PC-9 (cell line): ENCODE measurements around the gene NAA15. TPM values are rescaled to one million over a fixed set of nuclear protein-coding genes. Genes with fewer than 3 reads are reported as not detected.
"Not testable (repeated sequence)": the region's sequence is repeated elsewhere in the genome, so short reads cannot be mapped to it uniquely, and the experiment has no call there.

ENCODE experiments used
- BruUV-seq: library from RNA; stranded (reverse); fragments of 400-500 nt; replicated peaks from 2 replicates; lab custom pipeline; 2021; lab: Mats Ljungman, UMichigan
- CTCF ChIA-PET: fragments of 300-600 bp; sonication (Branson Sonifier 250); formaldehyde crosslinking; loops from one replicate; lab custom pipeline; 2022; ENCODE audit warnings: antibody characterized with exemption; lab: Charles Lee
- POLR2A ChIA-PET: fragments of 300-600 bp; sonication (Branson Sonifier 250); formaldehyde crosslinking; loops from one replicate; lab custom pipeline; 2022; ENCODE audit warnings: antibody characterized with exemption; ENCODE audit not compliant: unreplicated experiment; lab: Charles Lee
- DNase-seq, 2 experiments: peaks; one replicate each; pipeline versions ENCODE4 v3.0.0 to v3.0.0-alpha.2; 2015 to 2022; ENCODE audit warnings: mixed read lengths in 1 of 2
- H2AFZ ChIP-seq: fragments of 200-600 bp; sonication (generic); 2 replicates; pipeline ENCODE4 v1.8.1; 2017; ENCODE audit warnings: antibody characterized with exemption
- H3F3A ChIP-seq: fragments of 200-600 bp; sonication (generic); 2 replicates; pipeline ENCODE4 v1.8.1; 2017; ENCODE audit warnings: antibody characterized with exemption, mild to moderate bottlenecking, low read depth; ENCODE audit not compliant: insufficient read depth
- H3K27ac ChIP-seq: fragments of 200-600 bp; sonication (generic); 2 replicates; pipeline ENCODE4 v1.6.1; 2016; ENCODE audit warnings: mixed run types
- H3K27me3 ChIP-seq: fragments of 200-600 bp; sonication (generic); 2 replicates; pipeline ENCODE4 v1.6.1; 2016; ENCODE audit warnings: low read depth, mixed run types; ENCODE audit not compliant: insufficient read depth
- H3K36me3 ChIP-seq: fragments of 200-600 bp; sonication (generic); 2 replicates; pipeline ENCODE4 v1.6.1; 2016; ENCODE audit warnings: low read depth, mixed run types
- H3K4me1 ChIP-seq: fragments of 200-600 bp; sonication (generic); replicated peaks from 2 replicates; pipeline ENCODE4 v1.6.1; 2016; ENCODE audit warnings: mixed run types; ENCODE audit not compliant: insufficient read depth
- H3K4me2 ChIP-seq: fragments of 200-600 bp; sonication (generic); 2 replicates; pipeline ENCODE4 v1.6.1; 2017; ENCODE audit warnings: mixed run types
- H3K4me3 ChIP-seq: fragments of 200-600 bp; sonication (generic); 2 replicates; pipeline ENCODE4 v1.6.1; 2016; ENCODE audit warnings: mixed run types
- H3K79me2 ChIP-seq: fragments of 200-600 bp; sonication (generic); 2 replicates; pipeline ENCODE4 v1.6.1; 2017; ENCODE audit warnings: low read depth, mixed run types
- H3K9me2 ChIP-seq: fragments of 200-600 bp; sonication (generic); 2 replicates; pipeline ENCODE4 v1.8.1; 2017; ENCODE audit warnings: mild to moderate bottlenecking; ENCODE audit not compliant: insufficient read depth
- H3K9me3 ChIP-seq: fragments of 200-600 bp; sonication (generic); 2 replicates; pipeline ENCODE4 v1.8.1; 2016; ENCODE audit warnings: low read depth; ENCODE audit not compliant: insufficient read depth
- H4K20me1 ChIP-seq: fragments of 200-600 bp; sonication (generic); 2 replicates; pipeline ENCODE4 v1.8.1; 2017; ENCODE audit not compliant: insufficient read depth
- EZH2 ChIP-seq: fragments of 200-600 bp; sonication (generic); IDR thresholded peaks from 2 replicates; pipeline ENCODE4 v1.8.0; 2017; ENCODE audit warnings: antibody characterized with exemption, low read depth
- intact Hi-C: fragments of 100-400 bp; cut with micrococcal nuclease; formaldehyde crosslinking; loops from one replicate; pipeline ENCODE4 v1.10.0; 2022; ENCODE audit not compliant: unreplicated experiment
- total RNA-seq: library from RNA; stranded (reverse); gene quantifications from 2 replicates; pipeline ENCODE4 v1.2.3, GENCODE V29; 2021
- TF ChIP-seq, protein P1 (sequence below): fragments of 200-600 bp; sonication (generic); conservative IDR thresholded peaks from 2 replicates; pipeline ENCODE4 v1.6.1; 2017; ENCODE audit warnings: mixed run types, antibody characterized with exemption, mild to moderate bottlenecking, moderate library complexity

NAA15 gene
- total RNA-seq, 1 experiment from 2014 or later: 43.8 TPM

DNA sequence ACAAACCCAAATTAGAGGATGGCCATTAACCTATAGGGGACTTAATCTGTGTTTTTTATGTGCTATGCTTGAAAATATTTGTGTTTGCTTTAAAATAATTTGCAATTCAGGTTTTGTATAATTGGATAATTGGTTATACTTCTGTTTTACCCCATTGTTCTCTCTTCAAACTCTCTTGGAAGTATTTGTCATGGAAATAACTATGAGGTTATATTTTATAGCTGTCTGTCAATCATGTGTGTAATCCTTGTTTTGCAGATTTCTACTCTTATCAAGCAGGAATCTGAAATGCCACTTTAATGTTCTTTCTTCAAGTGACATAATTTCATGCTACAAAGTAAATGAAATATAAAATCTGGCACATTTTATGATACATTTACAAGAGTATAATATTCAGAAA is 16.3 kb downstream of the NAA15 start:
- no peak overlapping the region for H2AFZ ChIP-seq
- POLR2A ChIA-PET: no interaction called here
- no peak overlapping the region for H3K4me3 ChIP-seq
- H3K27ac ChIP-seq: no peak overlapping the region
- H4K20me1 ChIP-seq: peaks cover 41% of the 10 kb centered on the region
- no peaks in the 10 kb centered on the region for H3K9me3 ChIP-seq
- no TSS peak for BruUV-seq
- no peak for TF ChIP-seq EZH2
- TF ChIP-seq, protein P1, sequence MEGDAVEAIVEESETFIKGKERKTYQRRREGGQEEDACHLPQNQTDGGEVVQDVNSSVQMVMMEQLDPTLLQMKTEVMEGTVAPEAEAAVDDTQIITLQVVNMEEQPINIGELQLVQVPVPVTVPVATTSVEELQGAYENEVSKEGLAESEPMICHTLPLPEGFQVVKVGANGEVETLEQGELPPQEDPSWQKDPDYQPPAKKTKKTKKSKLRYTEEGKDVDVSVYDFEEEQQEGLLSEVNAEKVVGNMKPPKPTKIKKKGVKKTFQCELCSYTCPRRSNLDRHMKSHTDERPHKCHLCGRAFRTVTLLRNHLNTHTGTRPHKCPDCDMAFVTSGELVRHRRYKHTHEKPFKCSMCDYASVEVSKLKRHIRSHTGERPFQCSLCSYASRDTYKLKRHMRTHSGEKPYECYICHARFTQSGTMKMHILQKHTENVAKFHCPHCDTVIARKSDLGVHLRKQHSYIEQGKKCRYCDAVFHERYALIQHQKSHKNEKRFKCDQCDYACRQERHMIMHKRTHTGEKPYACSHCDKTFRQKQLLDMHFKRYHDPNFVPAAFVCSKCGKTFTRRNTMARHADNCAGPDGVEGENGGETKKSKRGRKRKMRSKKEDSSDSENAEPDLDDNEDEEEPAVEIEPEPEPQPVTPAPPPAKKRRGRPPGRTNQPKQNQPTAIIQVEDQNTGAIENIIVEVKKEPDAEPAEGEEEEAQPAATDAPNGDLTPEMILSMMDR: no peak
- no peaks in the 10 kb centered on the region for H3F3A ChIP-seq
- no peaks in the 10 kb centered on the region for H3K9me2 ChIP-seq
- CTCF ChIA-PET: no interaction called here
- peaks cover 100% of the 10 kb centered on the region for H3K79me2 ChIP-seq
- H3K27me3 ChIP-seq: no peaks in the 10 kb centered on the region
- H3K36me3 ChIP-seq: no peaks in the 10 kb centered on the region; the same call in 1 of the 2 replicates
- intact Hi-C loops: no loop called here
- DNase-seq: no peak
- H3K4me1 ChIP-seq: no peaks in the 10 kb centered on the region
- no peak overlapping the region for H3K4me2 ChIP-seq

DNA sequence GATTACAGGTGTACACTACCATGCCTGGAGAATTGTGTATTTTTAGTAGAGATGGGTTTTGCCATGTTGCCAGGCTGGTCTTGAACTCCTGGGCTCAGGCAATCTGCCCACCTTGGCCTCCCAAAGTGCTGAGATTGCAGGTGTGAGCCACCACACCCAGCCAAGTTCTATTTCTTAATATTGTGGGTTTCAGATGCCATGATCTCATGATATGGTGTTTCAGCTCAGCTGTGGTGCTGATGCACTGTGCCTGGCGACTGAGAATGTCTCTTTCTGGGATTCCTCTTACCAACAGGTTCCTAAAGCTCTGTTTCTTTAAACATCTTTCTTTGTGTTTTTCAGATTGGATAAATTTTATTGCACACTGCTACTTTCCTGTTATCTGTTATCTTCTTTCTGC is 18.3 kb downstream of the NAA15 start:
- POLR2A ChIA-PET: no interaction called here
- no peak overlapping the region for H3K4me3 ChIP-seq
- H3K27me3 ChIP-seq: no peaks in the 10 kb centered on the region
- no peak for DNase-seq
- no peaks in the 10 kb centered on the region for H3K4me1 ChIP-seq
- H2AFZ ChIP-seq: no peak overlapping the region
- no peak overlapping the region for H3K4me2 ChIP-seq
- CTCF ChIA-PET: no interaction called here
- intact Hi-C loops: no loop called here
- no peak overlapping the region for H3K27ac ChIP-seq
- peaks cover 53% of the 10 kb centered on the region for H4K20me1 ChIP-seq
- peaks cover 100% of the 10 kb centered on the region for H3K79me2 ChIP-seq
- no peak for TF ChIP-seq EZH2
- TF ChIP-seq, protein P1: no peak
- H3K9me3 ChIP-seq: no peaks in the 10 kb centered on the region
- no peaks in the 10 kb centered on the region for H3K9me2 ChIP-seq
- H3F3A ChIP-seq: peaks cover 7% of the 10 kb centered on the region
- BruUV-seq: no TSS peak
- no peaks in the 10 kb centered on the region for H3K36me3 ChIP-seq

DNA sequence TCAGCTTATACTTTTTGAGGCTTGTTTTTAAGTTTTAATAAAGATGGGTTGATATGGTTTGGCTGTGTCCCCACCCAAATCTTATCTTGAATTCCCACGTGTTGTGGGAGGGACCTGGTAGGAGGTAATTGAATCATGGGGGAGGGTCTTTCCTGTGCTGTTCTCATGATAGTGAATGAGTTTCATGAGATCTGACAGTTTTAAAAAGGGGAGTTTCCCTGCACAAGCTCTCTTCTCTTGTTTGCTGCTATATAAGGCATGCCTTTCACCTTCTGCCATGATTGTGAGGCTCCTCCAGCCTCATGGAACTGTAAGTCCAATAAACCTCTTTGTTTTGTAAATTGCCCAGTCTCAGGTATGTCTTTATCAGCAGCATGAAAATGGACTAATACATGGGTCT is 20.8 kb downstream of the NAA15 start:
- H3K9me3 ChIP-seq, H3K4me2 ChIP-seq, H3F3A ChIP-seq, H3K27me3 ChIP-seq, H2AFZ ChIP-seq, CTCF ChIA-PET, POLR2A ChIA-PET, H3K36me3 ChIP-seq, H3K9me2 ChIP-seq, BruUV-seq, intact Hi-C loops, DNase-seq, H3K4me1 ChIP-seq, H3K4me3 ChIP-seq, H3K27ac ChIP-seq: not testable (repeated sequence)
- Histone ChIP-seq H3K79me2 (peaks cover 100% of the 10 kb centered on the region), H4K20me1 (peaks cover 55% of the 10 kb centered on the region)

DNA sequence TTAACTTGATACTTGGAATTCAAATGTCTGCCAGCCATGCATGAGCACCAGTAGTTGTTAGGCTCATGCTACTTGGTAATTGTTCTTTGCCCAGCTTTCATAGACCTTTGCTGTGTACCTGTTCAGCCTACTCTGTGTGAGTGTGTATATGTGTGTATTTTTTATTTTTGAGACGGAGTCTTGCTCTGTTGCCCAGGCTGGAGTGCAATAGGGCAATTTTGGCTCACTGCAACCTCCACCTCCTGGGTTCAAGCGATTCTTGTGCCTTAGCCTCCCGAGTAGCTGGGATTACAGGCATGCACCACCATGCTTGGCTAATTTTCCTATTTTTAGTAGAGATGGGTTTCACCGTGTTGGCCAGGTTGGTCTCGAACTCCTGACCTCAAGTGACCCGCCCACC is 21.2 kb downstream of the NAA15 start:
- H3K27ac ChIP-seq, H2AFZ ChIP-seq, DNase-seq, H3K4me2 ChIP-seq, H3K9me3 ChIP-seq, H3K27me3 ChIP-seq, intact Hi-C loops, H3K4me1 ChIP-seq, H3K4me3 ChIP-seq, H3F3A ChIP-seq, H3K9me2 ChIP-seq, BruUV-seq, POLR2A ChIA-PET, H3K36me3 ChIP-seq: not testable (repeated sequence)
- peaks cover 100% of the 10 kb centered on the region for H3K79me2 ChIP-seq
- CTCF ChIA-PET: interaction anchor here (0.6 kb wide), 1 partner anchor 62 kb away, joined by 3 read pairs; no protein-coding TSS in a partner anchor
- peaks cover 50% of the 10 kb centered on the region for H4K20me1 ChIP-seq
